Left colon (tissue), 2 donors: ENCODE measurements around the gene KCNQ2. TPM values are rescaled to one million over a fixed set of nuclear protein-coding genes. Genes with fewer than 3 reads are reported as not detected.

Source experiments
- ATAC-seq: fragments of 200-7000 bp; cut with Tn5 transposase; one replicate; pipeline ENCODE4 v1.9.1; 2020; ENCODE audit warnings: mild to moderate bottlenecking, moderate library complexity
- DNase-seq, 2 donors: peaks; one replicate each; pipeline ENCODE4 v3.0.0-alpha.2; 2020
- intact Hi-C, 2 donors: fragments of 100-400 bp; cut with DNase I in 1 of 2; cut with micrococcal nuclease in 1 of 2; formaldehyde crosslinking; loops; one replicate each; pipeline versions ENCODE4 v1.11.2 to v1.14.0; 2022; cut with DNase I, micrococcal nuclease
- total RNA-seq, 2 donors: library from RNA; stranded (reverse); fragmentation: NEBNext Ultra II Directional; extraction: Animal tissue kit (Norgen Biotek cat#: 25700); gene quantifications; one replicate each; pipeline ENCODE4 v1.2.1, GENCODE V29; 2021
- donor health status: DM: no; HTN: no; CAD: no.
- donor health status: DM: yes; HTN: yes; CAD: no.

The KCNQ2 gene
- total RNA-seq, 2 donors from 2014 or later = 0.21 to 0.28 TPM

DNA sequence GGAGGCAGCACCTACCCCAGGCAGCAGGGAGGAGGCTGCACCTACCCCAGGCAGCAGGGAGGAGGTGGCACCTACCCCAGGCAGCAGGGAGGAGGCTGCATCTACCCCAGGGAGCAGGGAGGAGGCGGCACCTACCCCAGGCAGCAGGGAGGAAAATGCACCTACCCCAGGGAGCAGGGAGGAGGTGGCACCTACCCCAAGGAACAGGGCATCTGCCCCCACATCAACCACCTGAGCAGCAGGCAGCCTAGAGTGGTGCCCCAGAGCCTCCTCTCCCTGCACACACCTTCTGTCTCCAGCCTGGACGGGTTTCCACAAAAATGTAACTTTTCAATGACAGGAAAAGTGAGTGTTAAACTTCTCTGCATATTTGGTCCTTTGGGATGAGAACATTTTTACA, 10.2 kb downstream of the KCNQ2 start:
- intact Hi-C loops = no loop called here
- no peak for ATAC-seq

DNA sequence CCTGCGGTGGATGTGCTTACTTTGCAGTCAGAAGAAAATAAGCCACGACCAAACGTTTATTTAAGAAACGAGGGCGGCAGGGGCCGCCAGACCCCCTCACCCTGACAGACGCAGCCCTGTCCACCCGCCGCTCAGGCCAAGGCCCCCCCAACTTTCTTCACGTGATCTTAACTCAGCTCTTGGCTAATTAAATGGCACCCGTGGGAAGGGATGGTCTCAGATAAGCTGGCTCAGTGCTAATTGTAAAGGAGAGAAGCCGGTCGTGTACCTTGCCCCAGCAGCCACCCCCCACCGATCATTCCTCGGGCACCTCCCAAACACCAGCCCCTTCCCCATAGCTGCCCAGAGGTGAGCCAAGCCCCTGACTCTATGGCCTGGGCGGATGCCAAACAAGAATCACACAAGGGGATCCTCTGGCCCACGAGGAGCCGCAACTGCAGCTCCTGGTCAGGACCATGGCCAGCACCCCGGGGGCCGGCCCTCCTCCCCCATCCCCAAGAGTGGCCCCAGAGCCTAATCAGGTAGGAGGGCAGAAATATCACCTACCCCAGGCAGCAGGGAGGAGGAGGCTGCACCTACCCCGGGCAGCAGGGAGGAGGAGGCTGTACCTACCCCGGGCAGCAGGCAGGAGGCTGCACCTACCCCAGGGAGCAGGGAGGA, 11.2 kb downstream of the KCNQ2 start:
- no peak for ATAC-seq
- DNase-seq = no peak
- intact Hi-C loops = no loop called here

More for the DNA sequence above, 10.2 kb downstream of the KCNQ2 start:
- DNase-seq = no peak

DNA sequence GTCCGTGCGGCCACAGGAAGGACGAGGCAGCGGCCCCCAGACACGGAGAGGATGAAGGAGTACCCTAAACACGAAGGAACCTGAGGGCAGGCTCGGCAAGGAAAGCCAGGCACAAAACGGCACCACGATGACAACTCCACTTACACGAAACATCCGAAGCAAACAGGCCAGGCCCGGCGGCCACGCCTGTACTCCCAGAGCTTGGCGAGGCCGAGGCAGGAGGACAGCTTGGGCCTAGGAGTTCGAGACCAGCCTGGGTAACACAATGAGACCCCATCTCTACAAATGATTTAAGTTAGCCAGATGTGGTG, 13.4 kb downstream of the KCNQ2 start:
- intact Hi-C loops = no loop called here
- DNase-seq (no peak), ATAC-seq (no peak)

DNA sequence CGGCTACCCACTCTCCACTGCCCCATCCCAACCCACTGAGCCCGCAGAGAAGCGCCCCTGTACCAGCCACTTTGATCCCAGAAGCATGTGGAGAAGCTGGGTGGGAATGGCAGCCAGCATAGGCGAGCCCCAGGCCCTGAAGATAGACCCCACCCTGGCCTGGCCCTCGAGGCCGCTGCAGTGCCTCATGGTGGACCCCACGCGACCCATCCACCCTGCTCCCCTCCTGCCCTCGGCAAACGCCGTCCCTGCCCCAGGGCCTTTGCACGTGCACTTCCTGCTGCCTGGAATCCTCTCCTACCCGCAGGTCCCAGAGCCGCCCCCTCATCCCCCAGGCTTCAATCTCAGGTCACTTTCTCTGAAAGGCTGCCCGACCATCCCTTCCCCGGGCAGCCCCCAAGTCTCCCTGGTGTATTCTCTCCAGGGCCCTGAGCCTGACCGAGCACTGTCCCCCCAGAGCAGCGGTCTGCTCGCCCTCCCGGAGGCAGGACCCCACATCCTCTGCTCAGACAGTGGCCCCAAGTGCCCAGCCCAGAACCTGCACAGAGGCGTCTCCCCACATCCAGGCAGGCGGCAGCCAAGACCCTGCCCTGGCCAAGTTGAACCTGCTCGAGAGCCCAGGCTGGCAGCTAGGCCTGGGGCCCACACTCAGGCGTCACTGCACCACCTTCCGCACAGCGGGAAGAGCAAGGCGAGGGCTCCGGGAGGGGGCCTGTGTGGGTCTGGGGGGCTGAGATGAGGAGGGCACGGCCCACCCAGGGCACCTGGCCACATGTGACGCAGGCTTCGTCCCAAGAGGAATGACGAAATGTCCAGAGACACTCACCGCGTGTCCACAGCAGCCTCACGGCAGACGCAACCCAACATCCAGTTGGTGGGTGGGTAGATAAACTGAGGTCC, 14.0 kb downstream of the KCNQ2 start:
- ATAC-seq = no peak
- intact Hi-C loops = no loop called here
- no peak for DNase-seq

- DNase-seq (peak in 1 of 2 donors; percentile 14), ATAC-seq (no peak)
- intact Hi-C loops = no loop called here
These were observed 14.7 kb downstream of the KCNQ2 start for GRCh38 chr20:63457737-63458136.

GRCh38 chr20:63456429-63457284, 15.8 kb downstream of the KCNQ2 start:
- intact Hi-C loops = no loop called here
- DNase-seq = no peak
- no peak for ATAC-seq

DNA sequence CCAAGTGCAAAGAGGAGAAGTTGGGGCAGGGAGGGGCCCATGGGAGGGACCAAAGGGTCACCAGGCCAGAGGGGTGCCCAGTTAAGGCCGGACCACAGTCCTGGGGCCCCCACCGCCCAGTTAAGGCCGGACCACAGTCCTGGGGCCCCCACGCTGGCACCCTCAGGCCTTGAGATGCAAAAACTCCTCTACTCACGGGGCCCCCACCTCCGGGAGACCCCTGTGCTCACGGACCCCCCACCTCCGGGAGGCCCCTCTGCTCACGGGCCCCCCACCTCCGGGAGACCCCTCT, 16.9 kb downstream of the KCNQ2 start:
- DNase-seq (no peak), ATAC-seq (no peak)
- intact Hi-C loops = no loop called here

DNA sequence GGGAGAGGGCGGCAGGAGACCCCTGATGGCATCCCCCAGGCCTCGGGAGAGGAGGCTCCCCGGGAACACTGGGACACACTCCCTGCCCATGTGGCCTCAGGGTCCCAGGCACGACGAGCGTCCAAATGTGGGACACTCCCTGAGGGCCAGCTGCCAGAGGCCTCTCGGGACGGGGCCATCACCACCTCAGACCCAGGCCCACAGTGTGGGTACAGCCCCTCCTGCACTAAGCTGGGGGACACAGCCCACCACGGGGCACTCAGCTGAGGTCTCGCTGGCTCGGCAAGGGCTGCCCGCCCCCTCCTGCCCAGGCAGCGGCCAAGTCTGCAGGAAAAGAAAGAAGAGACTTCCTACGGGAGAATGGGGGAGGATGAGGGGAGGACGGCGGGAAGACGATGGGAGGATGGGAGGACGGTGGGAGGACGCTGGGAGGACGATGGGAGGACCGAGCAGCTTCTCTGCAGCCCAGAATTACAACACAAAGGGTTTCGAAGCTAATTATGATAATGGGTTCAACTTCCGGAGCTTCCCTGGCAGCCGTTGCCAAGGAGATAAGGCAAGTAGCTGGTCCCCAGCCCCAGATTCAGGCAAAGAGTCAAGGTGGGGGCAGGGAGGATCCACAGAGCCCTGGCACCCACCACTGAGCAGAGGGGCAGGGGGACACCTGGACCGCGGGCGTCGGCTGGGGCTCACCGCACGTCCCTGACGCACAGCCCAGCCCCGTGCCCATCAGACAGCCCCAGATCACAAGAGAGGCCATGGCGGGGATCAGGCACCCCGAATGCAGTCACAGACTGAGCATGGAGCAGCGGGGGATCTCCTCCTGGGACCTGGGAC, 17.5 kb downstream of the KCNQ2 start:
- ATAC-seq (no peak), DNase-seq (no peak)
- intact Hi-C loops = no loop called here

- no peak for ATAC-seq
- intact Hi-C loops = no loop called here
- no peak for DNase-seq
These were observed 19.5 kb downstream of the KCNQ2 start for GRCh38 chr20:63452821-63453523.

DNA sequence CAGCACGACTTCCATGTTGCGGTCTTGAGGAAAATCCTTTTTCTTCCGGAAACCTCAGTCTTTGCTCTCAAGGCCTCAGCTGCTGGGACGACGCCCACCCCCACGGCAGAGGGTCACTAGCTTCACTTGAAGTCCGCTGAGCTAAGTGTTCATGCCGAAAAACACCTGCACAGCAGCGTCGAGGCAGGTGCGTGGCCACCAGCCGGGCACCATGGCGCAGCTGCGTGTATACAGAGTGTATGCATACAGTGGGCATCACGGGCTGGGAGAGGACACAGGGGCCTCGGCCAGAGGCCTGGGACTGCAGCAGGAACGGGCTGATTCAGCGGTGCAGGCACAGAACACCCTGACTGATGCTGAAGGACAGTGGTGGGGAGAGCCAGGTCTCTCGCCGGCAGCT, 20.1 kb downstream of the KCNQ2 start:
- no peak for DNase-seq
- intact Hi-C loops = no loop called here
- ATAC-seq = no peak

DNA sequence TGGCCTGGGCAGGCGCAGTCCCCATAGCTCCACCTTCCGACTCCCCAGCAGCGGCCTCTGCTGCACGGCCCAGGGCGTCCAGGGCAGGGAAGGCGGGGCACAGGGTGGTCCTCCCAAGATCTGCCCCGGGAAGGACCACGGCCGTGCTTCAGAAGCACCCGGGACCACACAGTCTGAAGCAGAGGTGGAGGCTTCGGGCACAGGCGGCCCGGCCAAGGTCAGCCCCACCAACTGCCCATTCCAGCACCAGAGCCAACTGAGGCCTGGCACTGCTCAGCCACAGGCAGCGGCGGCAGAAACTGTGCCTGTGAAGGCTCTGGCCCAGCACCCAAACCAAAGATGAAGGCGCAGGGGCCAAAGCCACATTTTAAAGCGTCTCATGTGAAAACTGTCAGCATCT, 20.6 kb downstream of the KCNQ2 start:
- ATAC-seq = no peak
- no peak for DNase-seq
- intact Hi-C loops = no loop called here

- DNase-seq (no peak), ATAC-seq (no peak)
- intact Hi-C loops = no loop called here
These were observed 22.4 kb downstream of the KCNQ2 start for GRCh38 chr20:63449796-63450730.

DNA sequence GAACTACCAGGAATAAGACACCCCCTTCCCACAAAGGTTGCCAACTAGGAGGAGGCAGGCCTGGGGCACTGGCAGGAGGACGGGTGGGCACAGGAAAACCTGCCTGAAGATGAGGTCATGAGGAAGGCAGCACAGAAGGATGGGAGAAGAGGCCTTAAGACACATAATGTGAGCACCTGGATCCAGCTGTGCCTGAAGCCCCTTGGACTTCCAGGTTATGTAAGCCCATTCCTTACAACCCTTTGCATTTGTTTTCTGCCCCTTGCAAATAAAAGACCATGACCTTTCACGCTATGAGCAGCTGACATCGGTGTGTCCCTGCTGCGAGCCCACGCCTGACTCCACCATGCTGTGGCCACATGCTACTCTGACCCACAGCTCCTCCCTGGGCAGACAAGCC, 23.4 kb downstream of the KCNQ2 start:
- ATAC-seq (no peak), DNase-seq (no peak)
- intact Hi-C loops = no loop called here

DNA sequence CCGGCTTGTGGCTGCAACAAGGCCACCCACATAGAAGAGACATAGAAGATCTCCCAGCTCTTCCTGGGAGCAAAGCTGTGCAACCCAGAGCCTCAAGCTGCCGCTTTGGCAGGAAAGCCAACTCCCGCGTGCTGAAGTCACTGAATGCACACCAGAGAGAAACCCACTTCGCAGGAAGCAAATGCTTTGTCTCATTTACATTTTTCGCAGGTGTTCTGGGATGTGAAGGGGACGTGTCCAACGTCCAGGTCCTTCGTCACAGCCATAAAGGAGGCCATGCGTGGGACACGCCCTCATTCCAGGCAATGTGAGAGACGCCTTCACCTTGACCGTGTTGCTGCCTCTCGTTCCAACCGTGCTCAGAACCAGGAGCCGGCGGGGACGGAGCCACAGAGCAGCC, 24.4 kb downstream of the KCNQ2 start:
- ATAC-seq (peak; percentile 93), DNase-seq (peak; percentile 19 to 38)
- intact Hi-C loops = no loop called here

DNA sequence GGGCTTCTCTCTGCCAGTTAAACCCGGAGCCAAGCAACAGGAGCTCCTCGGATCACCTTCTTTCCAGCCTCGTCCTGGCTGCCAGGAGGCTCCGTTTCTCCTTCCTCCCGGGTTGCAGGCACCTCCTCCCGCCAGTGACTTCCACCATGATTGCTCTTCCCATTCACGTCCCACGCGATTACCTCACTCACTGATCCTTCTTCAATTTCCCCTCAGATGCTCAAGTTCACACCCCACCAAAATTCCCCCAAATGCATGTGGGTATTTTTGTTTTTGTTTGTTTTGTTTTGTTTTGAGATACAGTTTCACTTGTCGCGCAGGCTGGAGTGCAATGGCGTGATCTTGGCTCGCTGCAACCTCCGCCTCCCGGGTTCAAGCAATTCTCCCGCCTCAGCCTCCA, 25.1 kb downstream of the KCNQ2 start:
- ATAC-seq (no peak), DNase-seq (no peak)
- intact Hi-C loops = no loop called here

DNA sequence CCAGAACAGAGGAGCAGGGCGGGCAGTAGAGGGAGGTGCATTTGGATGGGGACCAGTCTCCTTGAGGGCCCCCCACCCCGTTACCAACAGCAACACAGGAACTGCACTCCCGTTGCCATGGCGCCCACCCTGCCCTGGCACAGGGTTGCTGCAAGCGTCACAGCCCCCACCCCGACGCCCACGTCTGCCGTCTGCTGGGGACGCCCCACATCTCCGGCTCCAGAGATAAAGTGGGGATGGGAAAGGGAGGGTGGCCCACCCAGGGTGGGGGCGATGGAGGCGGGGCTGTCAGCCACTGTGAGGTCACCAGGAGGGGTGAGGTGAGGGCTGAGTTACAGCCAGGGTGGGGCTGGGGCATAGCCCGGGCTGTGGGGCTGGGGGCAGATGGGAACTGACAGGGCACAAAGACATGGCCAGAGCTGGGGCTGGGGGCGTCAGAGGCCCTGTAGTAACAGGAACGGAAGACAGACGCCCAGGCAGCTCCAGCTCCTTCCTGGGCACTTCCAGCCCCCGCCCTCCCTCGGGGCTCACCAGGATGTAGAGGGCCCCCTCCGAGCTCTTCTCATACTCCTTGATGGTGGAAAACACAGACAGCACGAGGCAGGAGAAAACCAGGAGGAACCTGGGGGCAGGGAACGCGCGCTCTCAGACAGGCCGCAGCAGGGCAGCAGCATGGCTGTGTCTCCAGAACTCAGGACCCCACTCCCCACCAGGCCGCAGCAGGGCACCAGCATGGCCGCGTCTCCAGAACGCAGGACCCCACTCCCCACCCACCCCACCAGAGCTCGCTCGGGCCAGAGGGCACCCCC, 26.0 kb downstream of the KCNQ2 start:
- ATAC-seq (no peak), DNase-seq (no peak)
- intact Hi-C loops = no loop called here
